Astrocyte of the hippocampus (primary cell): ENCODE measurements around the gene HGD.
"Not testable (repeated sequence)": the region's sequence is repeated elsewhere in the genome, so short reads cannot be mapped to it uniquely, and the experiment has no call there.

ENCODE experiments used
- DNase-seq: peaks from one replicate; pipeline ENCODE4 v3.0.0; 2011; ENCODE audit warnings: low read depth, low spot score

Gene HGD

DNA sequence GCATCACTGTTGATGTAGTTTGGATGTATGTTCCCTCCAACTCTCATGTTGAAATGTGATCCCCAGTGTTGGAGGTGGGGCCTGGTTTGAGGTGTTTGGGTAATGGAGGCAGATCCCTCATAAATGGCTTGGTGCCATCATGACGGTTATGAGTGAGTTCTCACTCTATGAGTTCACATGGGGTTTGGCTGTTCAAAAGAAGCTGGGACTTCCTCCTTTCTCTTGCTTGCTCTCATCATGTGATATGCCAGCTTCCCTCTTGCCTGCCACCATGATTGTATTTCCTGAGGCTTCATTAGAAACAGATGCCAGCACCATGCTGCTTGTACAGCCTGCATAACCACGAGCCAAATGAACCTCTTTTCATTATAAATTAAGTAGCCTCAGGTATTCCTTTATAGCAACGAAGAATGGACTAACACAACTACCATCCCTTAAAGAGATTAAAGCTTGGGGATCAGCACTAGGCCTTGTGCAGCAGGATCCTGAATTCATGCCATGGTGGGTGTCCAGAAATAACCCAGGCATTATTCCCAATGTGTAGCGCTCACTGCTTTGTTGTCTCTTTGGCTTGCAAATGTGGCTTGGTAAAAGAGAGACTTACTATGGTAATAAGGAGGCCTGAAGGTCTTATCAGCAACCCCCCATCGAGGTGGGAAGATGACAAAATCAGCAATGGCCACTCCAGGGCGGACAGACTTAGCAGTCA is 44.0 kb downstream of the HGD start:
- no peak for DNase-seq

DNA sequence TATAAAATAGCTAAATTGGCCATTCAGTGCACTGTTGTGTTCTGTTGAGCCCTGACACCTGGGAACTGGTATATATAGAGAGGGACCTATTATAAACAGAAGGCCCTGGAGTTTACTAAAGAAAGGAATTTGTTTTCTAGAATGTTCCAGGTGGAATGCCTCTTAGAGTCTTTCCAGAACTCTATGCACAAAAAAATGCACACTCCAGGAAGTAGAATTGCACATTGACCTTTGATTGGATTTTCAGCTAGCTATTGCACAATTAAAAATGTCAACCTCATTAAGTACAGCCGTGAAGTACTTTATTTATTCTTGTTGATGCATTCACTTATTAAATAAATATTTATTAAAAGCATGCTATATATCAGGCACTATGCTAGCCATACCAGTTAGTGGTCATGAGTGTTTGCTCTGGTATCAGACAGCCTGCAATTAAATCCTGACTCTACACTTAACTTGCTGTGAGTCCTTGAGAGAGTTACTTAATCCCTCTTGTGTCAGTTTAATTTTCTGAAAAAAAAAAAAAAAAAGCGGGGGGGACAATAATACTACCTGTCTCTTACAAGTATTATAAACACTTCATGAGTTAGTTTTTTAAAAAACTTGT is 45.1 kb downstream of the HGD start:
- no peak for DNase-seq

DNA sequence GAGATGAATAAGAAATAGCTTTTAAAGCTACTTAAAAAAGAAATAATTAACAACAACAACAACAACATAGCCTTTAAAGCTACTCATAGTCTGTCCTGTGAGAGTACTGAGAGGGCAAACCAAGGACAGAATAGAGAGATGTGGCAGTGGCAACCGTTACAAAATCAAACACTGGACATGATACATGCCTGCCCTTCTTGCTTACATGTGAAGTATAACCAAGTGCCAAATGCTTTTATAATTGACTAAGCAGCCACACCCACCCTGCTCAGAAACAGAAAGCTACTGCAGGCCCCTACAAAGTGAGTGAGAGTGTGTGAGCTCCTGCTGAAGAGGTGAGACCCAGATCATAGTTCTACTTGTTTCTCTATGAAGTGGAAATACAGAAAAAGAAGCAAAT is 47.5 kb downstream of the HGD start:
- DNase-seq, result peak; percentile 11

DNA sequence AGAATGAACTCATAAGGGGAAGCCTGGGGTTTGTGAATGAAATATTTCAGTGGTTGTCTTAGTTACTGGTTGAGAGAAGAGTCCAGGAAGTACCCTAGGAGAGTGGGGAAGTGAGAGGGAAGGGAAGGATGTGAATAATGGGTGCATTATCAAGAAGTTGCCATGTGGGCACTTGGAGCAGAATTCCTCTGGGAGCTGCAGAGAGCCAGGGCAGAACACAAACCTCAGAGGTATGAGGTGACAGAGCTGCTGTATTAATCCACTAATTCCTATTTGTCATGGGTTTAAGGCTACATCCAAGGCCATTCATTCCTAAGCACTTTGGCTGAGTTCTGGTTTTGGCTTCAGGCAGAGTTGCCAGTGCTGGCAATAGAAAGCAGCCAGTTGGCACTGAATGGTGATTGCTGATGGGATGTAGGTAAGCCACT is 56.9 kb downstream of the HGD start:
- DNase-seq, result peak; percentile 6

DNA sequence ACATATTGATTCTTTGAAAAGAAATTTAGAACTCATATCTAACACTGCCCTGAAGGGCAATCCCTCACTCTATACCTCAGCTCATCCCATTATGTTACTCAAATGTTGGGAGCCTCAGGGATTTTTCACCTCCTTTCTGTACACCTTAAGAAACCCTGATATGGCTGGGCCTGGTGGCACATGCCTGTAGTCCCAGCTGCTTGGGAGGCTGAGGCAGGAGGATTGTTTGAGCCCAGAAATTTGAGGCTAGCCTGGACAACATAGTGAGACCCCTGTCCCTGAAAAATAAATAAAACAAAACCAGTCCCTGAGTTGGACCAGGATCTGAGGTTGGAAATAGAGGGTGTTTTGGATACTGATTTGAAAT is 58.3 kb downstream of the HGD start:
- no peak for DNase-seq

DNA sequence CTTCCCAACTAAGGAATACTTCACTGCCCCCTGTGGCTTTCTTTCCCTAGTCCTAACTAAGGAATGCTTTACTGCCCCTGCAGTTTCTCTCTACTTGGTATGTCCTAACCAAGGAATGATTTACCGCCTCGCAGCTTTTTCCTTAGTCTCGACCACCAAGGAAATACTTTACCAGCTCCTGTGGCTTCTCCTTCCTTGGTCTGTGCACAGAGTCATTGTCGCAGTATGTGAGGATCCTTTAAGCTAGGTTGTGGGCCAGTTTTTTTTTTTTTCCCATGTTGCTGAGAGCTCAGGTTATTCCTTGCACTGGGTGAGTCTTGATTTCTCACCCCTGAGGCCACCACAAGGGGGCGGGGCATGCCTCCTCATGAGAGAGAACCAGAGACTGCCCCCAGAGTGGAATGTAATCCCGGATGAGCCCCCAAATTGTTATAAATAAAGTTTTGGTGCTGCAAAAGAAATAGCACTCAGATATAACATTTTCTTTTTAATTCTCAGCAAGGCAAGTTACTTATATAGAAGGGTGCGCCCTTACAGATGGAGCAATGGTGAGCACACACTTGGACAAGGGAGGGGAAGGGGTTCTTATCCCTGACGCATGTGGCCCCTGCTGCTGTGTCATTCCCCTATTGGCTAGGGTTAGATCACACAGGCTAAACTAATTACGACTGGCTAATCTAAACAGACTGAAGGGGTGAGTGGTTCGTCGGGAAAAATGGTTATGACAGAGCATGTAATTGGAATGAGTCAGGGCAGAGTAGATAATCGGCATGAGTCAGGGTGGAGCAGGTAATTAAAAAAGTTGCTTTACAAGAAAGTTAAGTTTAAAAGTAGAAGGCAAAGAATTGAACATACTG is 58.9 kb downstream of the HGD start:
- no peak for DNase-seq

DNA sequence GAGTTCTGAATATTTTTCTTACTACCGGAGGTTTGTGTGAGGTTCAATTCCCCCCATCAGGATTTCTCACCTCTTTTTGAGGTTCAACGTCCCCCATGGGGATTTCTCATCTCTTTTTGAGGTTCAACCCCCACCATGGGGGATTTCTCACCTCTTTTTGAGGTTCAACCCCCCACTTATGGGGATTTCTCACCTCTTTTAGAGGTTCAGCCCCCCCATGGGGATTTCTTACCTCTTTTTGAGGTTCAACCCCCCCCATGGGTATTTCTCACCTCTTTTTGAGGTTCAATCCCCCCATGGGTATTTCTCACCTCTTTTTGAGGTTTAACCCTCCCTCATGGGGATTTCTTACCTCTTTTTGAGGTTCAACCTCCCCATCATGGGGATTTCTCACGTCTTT is 59.6 kb downstream of the HGD start:
- no peak for DNase-seq

DNA sequence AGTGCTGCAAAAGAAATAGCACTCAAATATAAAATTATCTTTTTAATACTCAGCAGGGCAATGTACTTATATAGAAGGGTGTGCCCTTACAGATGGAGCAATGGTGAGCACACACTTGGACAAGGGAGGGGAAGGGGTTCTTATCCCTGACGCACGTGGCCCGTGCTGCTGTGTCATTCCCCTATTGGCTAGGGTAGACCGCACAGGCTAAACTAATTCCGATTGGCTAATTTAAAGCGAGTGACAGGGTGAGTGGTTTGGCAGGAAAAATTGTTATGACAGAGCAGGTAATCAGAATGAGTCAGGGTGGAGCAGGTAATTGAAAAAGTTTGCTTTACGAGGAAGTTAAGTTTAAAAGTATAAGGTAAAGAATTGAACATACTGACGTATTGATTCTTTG is 65.3 kb downstream of the HGD start:
- DNase-seq, result not testable (repeated sequence)

DNA sequence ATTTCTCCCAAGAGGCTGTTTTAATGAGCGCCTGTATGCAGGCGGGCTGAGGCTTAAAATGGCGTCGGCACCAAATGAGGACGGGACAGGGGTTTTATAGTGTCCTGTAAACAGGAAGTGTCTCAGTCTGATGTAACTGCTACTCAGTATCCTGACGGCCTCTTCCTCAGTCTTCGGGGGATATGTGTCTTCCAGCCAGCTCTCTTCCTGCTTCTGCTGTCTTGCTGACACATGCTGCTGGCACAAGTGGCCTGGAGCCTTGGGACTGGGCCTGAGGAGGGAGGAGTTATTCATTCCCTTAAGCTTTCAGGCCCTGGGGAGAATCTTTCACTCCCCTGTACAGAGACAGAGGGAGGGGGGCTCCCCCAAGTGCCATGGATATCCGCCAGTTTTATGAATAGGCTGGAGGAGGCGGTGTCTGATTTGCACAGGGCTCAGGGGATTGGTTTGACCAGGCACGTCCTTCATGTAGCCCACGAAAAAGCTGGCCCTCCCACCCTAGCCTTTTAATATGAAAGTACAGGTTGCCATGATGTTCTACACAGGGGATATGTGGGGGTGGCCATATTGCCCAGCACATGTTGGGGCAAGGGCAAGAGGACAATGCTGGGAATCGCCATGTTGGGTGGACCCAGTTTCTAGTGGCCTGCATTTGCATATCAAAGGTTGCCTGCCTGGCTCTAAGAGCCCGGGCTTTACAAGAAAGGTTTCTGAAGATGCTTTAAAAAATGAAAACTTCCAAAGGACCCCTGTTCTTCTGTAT is 66.0 kb downstream of the HGD start:
- peak; percentile 78 for DNase-seq

DNA sequence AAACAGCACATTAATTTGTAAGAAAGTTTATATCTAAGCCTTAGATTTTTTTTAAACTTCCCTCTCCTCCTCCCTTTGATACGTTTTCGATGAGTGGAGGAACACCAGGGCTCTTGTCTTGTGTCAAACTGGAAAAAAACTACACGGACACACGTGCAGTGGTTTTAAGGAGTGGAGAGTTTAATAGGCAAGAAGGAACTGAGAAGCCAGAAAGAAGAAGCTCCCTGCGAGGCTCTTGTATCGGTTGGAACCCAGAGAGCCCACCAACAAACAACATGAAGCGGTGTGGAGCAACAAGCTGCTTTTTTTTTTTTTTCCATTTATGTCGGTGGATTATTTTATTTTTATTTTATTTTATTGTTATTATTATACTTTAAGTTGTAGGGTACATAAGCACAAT is 67.3 kb downstream of the HGD start:
- no peak for DNase-seq

DNA sequence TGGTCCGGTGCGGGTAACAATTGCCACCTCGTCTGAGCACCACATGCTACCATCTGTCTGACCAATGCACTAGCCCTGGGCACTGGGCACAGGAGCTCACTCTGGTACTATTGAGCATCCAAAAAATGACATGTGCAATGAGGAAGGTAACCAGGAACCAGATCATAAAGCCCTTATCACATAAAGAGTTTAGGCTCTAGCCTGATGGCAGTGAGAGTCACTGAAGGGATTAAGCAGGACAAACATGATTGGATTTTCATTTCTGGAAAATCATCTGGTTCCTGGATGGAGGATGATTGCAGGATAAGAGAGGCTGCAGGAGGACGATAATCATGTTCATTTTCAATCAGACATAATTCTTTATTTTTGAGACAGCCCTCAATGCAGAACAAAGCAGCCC is 73.5 kb downstream of the HGD start:
- DNase-seq, result no peak

DNA sequence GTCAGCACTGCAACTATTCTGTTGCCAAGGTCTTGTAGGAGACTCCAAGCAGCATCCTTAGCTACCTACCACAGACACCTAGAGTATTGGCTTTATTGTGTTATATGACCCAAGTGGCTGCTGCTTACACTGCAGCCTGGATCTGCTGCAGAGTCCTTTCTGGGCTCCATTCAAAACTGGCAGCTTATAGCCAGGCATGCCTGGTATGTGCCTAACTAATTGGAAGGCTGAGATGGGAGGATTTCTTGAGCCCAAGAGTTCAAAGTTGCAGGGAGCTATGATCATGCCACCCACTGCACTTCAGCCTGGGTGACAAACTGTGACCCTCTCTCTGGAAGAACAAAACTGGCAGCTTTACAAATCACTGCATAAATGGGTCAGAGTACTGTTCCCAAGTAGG is 77.3 kb downstream of the HGD start:
- DNase-seq, result peak; percentile 15

DNA sequence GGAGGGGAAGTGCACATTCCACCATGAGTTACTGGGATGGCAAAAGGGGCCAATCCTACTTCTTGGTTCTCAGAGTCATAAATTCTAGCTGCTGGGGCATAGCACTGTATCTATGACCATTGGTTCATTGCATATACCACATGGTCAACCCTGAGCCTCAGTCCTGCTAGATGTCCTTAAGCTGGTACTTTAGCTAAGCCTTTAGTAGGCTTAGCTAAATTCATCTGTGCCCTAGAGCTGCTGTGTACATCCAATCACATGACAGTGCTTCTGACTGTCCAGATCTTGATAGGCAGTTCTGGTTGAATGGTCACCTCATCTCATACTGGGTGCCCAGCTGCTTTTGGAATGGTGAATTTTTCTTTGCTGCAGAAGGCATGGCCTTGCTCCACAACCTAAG is 77.7 kb downstream of the HGD start:
- no peak for DNase-seq

DNA sequence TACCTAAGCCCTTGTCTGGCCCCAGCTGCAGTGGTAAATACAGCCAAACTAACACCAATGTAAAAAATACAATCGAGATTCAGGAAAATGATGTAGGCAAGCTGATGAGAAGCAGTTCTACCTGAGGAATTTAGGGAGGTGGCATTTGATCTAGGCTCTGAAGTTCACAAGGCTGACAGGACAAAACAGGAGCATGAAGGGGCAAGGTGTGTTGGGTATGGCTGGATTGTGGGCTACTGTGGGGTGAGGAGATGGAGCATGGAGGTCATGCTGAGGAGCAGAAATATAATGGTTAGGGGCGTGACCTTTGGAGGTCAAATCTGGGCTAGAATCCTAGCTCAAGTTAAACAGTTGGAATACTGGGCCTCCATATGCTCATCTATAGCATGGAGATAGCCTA is 79.4 kb downstream of the HGD start:
- DNase-seq, result no peak

DNA sequence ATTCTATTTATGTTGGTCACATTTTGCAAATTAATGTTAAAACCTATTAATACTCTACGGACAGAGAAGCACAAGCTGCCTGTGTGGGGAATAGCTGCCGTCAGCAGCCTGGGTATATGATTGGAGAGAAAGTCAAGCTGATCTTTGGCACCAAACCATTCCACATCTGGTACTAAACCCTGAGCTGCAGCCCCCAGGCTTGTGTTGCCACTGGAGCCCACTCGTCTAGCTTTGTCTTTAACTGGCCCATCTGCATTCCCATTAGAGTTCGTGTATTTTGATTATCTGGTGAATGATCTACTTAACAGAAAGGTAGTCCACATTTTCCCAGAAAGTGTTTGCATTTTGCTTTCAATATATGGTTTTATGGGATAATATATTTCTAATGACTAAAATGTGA is 80.5 kb downstream of the HGD start:
- DNase-seq, result no peak

DNA sequence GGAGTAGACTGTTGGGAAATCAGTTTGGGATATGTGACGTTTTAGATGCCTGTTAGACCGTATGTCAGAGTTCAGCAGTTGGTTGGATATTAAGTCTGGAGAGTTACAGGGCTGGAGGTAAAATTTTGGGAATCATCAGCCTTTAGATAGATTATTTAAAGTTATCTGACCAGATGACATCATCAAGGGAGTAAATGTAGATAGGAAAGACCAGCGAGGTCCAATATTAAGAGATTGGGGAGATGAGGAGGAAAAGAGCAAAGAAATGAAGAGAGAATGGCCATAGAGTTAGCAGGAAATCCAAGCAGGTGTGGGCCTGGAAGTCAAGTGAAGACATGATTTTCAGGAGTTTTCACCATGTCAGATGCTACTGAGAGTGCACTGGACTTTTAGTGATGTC is 82.8 kb downstream of the HGD start:
- no peak for DNase-seq

DNA sequence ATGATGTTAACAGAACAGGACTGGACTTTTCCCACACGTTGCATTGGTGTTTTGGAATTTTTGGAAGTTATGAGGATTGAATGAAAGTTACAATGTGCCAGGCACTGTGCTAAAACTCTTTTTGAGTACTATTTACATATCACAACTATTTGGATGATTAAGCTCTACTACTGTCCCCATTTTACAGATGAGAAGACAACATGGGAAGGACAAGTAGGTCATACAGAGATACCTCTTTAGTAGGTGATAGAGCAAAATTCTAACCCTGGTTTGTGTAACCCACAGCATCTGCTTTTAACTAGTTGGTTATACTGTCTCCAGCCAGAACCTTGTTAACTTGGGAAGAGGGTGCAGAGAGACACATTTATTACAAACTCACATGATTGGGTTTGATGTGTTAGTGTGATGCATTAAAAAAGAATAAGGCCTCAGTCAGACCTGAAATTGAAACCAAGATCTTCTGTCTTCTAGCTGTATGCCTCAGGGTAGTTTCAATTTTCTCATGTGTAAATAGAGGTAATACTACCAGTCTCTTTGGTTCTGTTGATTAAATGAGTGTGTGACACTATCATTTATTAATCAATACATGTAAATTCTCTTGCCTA is 84.5 kb downstream of the HGD start:
- no peak for DNase-seq

DNA sequence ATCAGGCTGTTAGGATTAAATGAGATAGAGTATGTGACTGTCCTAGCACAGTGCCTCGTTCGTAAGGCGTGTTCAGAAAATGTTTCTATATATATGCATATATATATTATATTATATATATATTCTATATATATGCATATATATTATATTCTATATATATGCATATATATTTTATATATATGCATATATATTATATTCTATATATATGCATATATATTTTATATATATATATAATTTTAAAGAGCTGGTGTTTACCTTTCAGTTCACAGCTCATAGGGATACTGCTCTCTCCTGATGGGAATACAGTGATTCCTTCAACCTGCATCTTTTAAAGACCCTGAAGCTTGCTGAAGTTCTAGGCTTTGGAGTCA is 85.2 kb downstream of the HGD start:
- DNase-seq, result no peak

DNA sequence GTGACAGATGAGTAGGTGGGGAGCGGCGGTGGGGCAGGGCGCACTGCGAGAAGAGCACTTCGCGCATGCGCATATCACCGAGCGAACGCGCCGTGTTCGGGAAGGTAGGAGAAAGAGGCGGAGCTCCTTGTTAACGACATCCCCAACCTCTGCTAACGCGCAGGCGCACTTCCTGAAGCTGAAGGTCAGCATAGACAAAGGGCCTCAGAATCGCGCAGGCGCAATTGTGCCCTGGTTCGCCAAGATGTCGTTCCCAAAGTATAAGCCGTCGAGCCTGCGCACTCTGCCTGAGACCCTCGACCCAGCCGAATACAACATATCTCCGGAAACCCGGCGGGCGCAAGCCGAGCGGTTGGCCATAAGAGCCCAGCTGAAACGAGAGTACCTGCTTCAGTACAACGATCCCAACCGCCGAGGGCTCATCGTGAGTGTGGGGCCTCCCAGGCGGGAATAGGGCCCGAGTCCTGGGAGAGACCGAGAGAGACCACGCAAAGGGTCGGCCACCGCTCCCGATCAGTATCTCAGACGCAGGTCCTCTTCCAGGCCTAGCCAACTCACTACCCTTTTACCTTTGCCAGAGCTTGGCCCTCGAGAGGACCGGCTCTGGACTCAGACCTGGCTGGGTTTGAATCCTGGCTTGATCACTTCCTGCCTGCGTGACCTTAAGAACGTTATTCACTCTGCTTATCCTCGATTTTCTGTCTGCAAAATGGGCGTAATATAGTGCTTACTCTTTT is 85.8 kb downstream of the HGD start, which contains the start of gene NDUFB4:
Gene NDUFB4, plus strand, starts transcription at position 221 of the 737 bp plus-strand sequence. Its CDS starts 24 bp downstream, at position 245.
- DNase-seq, result peak; percentile 99

DNA sequence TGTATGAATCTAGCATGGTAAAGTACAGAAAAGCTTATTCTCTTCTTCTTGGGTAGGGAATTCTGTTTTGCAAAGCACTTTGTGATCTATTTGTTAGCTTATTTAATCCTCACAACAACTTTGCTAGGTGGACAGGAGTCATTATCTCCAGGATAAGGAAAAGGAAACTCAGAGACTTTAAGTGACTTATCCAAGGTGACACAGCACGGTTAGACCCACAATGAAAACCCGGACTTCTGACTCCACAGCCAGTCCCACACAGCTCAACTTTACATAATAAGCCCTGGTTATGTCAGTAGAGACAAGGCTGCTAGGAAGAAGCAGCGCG is 86.3 kb downstream of the HGD start:
- no peak for DNase-seq

DNA sequence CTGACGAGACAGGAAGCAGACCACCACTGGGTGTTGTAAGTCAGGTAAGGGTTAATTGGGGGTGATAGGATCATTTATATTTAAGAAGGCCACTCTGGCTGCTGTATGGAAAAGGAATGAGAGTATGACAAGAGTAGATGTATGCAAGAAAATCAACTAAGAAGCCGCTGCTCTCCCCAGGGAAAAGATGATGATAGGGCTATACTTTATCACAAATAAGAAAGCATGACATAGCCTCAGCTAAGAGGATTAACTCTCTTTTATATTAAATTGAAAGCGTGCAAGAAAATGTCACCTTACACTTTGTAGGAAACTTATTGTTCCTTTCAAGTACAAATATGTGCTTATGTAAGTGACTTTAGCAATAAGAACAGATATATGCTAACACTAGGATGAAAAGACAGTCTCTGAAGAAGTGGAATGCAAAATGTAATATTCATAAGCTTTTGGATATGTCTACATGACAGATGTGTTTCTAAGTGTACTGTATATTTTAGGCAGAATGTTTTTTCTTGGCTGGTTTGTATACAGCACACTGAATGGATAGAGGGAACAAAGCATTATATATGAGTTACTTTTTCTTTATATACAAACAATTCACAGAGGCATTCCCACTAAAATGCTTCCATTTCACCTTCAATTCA is 94.6 kb downstream of the HGD start:
- DNase-seq, result no peak
